Activated naive CD4-positive, alpha-beta T cell treated with anti-CD3 and anti-CD28 coated beads, Interleukin-2, amount 50 U/mL, for 16 hours (primary cell): ENCODE data around the gene PRG2.

ENCODE experiments used
- DNase-seq: peaks from one replicate; pipeline ENCODE4 v3.0.0-alpha.2; 2020

The PRG2 gene

GRCh38 chr11:57395905-57396623, 5.6 kb upstream of the PRG2 start:
- no peak for DNase-seq

- DNase-seq: no peak
These were observed 3.9 kb upstream of the PRG2 start for GRCh38 chr11:57394203-57394965.

GRCh38 chr11:57392763-57393105, 2.3 kb upstream of the PRG2 start:
- no peak for DNase-seq

- DNase-seq: no peak
These were observed 1.8 kb upstream of the PRG2 start for GRCh38 chr11:57392066-57392762.

DNA sequence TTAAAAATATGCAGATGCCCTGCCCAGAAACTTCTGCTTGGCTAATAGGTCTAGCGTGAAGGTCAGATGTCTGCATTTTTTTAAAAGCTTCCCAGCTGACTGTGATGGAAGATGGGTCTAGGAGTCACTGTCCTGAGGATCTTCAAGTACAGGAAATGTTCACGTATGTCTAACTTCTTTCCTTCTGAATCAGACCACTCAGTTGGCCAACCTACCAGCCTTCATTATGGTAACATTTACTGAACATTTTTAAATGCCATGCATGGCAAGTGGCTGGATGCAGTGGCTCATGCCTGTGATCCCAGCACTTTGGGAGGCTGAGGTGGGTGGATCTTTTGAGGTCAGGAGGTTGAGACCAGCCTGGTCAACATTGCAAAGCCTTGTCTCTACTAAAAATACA, 1.1 kb upstream of the PRG2 start:
- no peak for DNase-seq

- no peak for DNase-seq
These were observed 661 bp upstream of the PRG2 start for GRCh38 chr11:57391111-57391510.

DNA sequence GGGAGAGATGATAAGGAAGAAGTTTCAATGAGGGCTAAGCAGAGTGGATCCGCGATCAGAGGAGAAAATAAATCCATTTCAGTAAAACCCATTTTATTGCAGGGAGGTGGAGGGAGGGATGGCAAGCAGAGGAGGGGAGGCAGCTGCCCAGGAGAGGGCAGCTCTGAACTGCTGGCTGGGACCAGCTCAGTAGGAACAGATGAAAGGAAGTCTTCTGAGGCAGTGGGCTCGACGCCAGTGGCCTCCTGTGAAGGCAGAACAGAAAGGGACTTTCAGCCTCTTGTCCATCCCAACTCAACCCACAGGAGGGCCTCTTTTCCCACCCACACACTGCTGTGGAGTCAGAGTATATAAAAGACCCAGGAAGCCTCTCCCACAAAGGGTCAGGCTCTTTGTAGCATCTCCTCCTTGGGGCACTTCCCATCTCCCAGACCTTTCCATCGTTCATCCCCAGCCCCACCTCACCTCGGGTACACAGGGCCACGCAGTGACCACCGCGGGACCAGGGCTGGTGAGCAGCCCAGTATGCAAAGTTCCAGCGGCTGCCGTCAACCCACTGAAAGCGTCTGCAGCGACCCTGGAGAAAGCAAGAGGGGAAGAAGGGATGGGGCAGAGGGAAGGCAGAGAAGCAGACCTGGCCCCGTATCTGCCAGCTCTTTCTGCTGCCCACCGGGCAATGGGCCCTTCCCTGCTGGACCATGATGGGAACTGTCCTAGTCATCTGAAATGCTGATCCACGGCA, 3.0 kb downstream of the PRG2 start:
- no peak for DNase-seq

GRCh38 chr11:57386178-57386940, 4.1 kb downstream of the PRG2 start:
- no peak for DNase-seq

DNA sequence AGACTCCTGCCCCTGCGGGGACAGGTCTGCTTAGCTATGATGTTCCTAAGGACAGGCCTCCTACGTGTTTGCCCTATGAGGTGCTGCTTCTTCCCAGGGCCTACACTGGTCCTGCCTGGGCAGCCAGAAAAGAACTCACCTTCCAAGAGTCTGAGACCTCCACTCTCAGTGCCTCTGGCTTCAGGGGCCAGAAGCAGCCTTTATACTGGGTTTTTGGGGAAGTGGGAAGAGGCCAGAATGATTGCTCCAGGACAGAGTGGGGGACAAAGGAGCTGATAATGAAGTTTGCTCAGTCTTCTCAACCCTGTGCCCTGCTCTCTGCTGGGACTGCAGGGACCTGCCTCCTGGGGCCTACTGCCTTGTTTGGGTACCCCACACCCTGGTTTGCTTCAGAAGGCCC, 9.5 kb downstream of the PRG2 start, which contains the start of gene PRG3:
PRG3 (minus strand) TSS at position 176 of the 400 bp plus-strand sequence. CDS start 442 bp downstream, outside the sequence.
- DNase-seq: no peak

DNA sequence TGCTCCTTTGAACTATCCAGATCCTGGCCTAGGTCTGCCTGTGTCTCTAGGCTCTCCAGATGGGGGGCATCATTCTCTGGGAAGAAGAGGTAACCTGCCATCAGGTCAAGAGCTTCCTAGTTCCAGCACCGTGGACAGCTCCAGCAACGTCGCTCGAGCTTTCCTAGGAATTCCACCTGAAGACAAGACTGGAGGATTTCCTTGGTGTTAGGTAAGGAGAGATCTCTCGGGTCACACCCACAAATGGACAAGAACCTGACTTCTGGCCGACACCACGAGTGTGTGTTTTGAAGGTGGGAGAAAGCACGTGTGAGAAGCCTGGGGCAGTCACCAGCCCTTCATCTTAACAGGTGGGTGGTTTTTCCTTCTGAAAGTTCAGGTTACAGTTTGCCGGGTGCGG, 10.7 kb downstream of the PRG2 start:
- no peak for DNase-seq

GRCh38 chr11:57378186-57378585, 12.3 kb downstream of the PRG2 start:
- DNase-seq: no peak

GRCh38 chr11:57377107-57377506, 13.3 kb downstream of the PRG2 start:
- no peak for DNase-seq

DNA sequence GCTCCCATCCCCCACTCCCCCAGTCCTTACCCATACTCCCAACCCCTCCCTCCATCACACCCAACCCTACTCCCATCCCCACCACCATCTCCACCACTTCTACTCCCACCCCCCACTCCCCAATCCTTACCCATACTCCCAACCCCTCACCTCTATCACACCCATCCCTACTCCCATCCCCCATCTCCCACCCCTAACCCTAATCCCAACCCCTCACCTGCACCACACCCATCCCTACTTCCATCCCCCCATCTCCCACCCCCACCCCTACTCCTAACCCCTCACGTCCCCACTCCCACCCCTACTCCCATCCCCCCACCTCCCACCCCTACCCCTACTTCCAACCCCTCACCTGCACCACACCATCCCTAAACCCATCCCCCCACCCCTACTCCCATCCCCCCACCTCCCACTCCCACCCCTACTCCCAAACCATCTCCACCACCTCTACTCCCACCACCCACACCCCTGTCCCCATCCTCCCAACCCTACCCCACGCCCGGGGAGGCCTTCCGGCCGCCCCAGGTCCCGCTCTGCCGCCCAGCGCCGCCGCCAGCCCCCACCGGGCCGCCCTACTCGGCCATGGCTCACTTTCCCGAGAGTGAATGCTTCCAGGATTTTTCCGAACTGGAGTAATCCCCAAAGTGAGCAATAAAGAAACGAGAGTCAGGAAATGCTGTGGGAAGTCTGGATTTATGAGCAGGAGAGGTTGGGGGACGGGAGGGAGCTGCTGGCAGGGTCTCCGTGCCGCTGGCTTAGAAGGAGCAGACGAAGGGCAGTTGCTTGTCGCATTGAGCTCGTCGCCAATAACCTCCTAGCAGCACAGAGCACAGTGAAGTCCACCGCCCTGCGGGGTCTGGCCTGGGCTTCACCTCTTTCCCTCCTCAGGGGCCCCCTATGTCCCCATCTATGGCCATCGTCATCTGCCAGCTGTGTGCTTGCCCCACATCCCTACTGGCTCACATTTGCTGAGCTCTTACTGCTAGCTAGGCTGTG, 14.1 kb downstream of the PRG2 start:
- no peak for DNase-seq

GRCh38 chr11:57375490-57375889, 15.0 kb downstream of the PRG2 start:
- no peak for DNase-seq

GRCh38 chr11:57374966-57375365, 15.5 kb downstream of the PRG2 start:
- DNase-seq: no peak

- DNase-seq: no peak
These were observed 17.3 kb downstream of the PRG2 start for GRCh38 chr11:57373146-57373545.

- DNase-seq: no peak
These were observed 19.5 kb downstream of the PRG2 start for GRCh38 chr11:57370941-57371340.

DNA sequence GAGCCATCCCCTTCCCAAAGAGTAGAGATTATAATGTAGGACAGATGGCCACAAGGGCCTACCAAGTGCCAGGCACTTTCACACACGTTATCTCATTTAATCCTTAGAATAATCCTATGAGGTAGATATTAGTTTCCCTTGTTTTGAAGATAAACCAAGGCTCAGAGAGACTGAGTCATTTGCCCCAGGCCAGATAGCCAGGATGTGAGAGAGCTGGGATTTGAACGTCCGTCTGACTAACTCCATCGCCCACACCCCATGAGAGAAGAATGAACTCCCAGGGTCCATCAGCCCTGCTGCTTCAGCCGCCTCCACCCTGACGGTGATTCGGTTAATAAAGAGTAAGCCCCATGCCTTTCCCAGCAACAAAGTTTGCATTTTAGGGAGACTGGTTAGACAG, 20.2 kb downstream of the PRG2 start:
- DNase-seq: no peak

DNA sequence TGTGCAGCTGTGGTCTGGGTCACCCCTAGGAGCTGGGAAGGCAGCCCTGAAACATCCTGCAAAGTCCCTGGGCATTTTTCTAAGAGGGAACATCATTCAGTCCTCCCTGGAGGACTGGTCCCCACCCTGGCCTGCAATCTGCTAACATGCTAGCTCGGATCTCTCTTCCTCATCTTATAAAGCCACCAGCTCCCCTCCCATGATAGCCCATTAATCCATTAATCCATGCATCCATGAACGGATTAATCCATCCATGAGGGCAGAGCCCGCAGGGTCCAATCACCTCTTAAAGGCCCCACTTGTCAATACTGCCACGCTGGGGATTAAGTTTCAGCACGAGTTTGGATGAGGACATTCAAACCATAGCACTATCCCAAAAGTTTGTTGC, 21.6 kb downstream of the PRG2 start:
- no peak for DNase-seq

DNA sequence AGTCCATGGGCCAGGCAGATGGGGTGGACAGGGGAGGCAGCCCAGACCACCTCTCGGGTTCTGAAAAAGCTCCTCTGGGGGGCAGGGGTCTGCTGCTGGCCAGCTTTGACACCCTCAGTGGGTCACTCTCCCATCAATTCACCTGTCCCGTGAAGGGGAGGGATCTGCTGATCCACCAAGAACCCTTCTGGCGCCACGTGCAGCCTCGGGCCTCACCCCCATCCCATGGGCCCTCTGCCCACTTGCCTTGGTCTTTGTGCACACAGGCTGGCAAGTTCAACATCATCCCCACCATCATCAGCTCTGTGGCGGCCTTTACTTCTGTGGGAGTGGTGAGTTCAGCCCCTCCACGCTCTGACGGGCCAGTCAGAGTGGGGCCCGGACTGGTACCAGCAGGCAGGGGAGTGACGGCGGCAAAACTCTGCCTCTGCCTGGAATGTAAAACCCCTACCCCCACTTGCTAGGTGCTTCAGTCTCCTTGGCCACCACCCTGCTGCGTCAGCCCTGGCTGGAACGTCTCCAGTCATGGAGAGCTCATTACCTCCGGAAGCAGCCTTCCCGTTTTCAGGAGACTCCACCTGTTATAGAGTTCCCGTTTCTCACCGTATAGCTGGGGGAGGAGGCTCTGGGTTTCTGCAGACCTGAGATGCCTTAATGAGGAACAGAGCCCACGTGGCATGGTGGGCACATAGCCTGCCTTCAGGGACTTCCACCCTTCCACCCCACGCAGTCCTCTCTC, 22.2 kb downstream of the PRG2 start:
- DNase-seq: no peak
